Endothelial cell of umbilical vein (primary cell): ENCODE results near the gene DERL3. TPM values are rescaled to one million over a fixed set of nuclear protein-coding genes. Genes with fewer than 3 reads are reported as not detected.

Experiments used
- BruUV-seq: library from RNA; stranded (reverse); fragments of 400-500 nt; replicated peaks from 2 replicates; lab custom pipeline; 2021; lab: Mats Ljungman, UMichigan
- CTCF ChIA-PET: fragments of 300-600, 350-600 bp; sonication (Branson Sonifier 250); formaldehyde crosslinking; loops from one replicate; lab custom pipeline; 2021; ENCODE audit warnings: antibody characterized with exemption, inconsistent platforms; lab: Charles Lee
- POLR2A ChIA-PET: fragments of 300-600, 350-600 bp; sonication (Branson Sonifier 250); formaldehyde crosslinking; loops from one replicate; lab custom pipeline; 2021; ENCODE audit warnings: antibody characterized with exemption, inconsistent platforms; lab: Charles Lee
- DNase-seq: peaks from one replicate; pipeline ENCODE4 v3.0.0-alpha.2; 2011; ENCODE audit warnings: low read depth, low spot score
- FAIRE-seq: peaks from 2 replicates; lab custom pipeline; 2011; peaks lifted over from hg19 to GRCh38; lab: Jason Lieb, UNC
- H2AFZ ChIP-seq: 2 replicates; pipeline ENCODE4 v1.6.0; 2012; ENCODE audit warnings: low read depth, low read length, control low read depth, inconsistent platforms
- H3K27ac ChIP-seq: 2 replicates; pipeline ENCODE4 v1.5.1; 2011; ENCODE audit warnings: low read depth, mild to moderate bottlenecking, control low read depth, low read length, moderate library complexity; ENCODE audit not compliant: insufficient read depth
- H3K27me3 ChIP-seq, 2 experiments: 2 replicates each; pipeline versions ENCODE4 v1.6.0 to v1.6.1; 2011; ENCODE audit warnings: low read length in 2 of 2, mixed read lengths in 1 of 2; ENCODE audit not compliant: control insufficient read depth in 2 of 2, insufficient read depth in 2 of 2
- H3K36me3 ChIP-seq, 2 experiments: 2 replicates in 1 of 2; 3 replicates in 1 of 2; pipeline ENCODE4 v1.5.1; 2011; ENCODE audit warnings: low read length in 2 of 2, mild to moderate bottlenecking in 1 of 2, moderate library complexity in 1 of 2; ENCODE audit not compliant: control insufficient read depth in 2 of 2, insufficient read depth in 2 of 2; ENCODE audit errors: extremely low read depth in 1 of 2
- H3K4me1 ChIP-seq: 3 replicates; pipeline ENCODE4 v1.5.1; 2011; ENCODE audit warnings: mild to moderate bottlenecking, low read length; ENCODE audit not compliant: control insufficient read depth, insufficient read depth; ENCODE audit errors: extremely low read depth
- H3K4me2 ChIP-seq: 2 replicates; pipeline ENCODE4 v1.6.1; 2011; ENCODE audit warnings: low read length, control low read depth, mixed read lengths; ENCODE audit not compliant: insufficient read depth
- H3K4me3 ChIP-seq, 3 experiments: fragments of 200-600 bp in 1 of 3; sonication (generic), shearing (Covaris generic) in 1 of 3; replicated peaks in 1 of 3; 2 replicates each; pipeline ENCODE4 v1.5.1; 2011 to 2016; ENCODE audit warnings: control low read depth in 3 of 3, low read length in 3 of 3, mild to moderate bottlenecking in 2 of 3, inconsistent platforms in 1 of 3, low read depth in 1 of 3, moderate library complexity in 1 of 3; ENCODE audit not compliant: insufficient read depth in 1 of 3
- H3K79me2 ChIP-seq: 2 replicates; pipeline ENCODE4 v1.6.0; 2012; ENCODE audit warnings: low read length, inconsistent platforms; ENCODE audit not compliant: control insufficient read depth, insufficient read depth
- H3K9ac ChIP-seq: replicated peaks from 2 replicates; pipeline ENCODE3; 2011; ENCODE audit warnings: low read length, control low read depth; ENCODE audit not compliant: insufficient read depth; ENCODE audit errors: extremely low read depth
- H3K9me1 ChIP-seq: replicated peaks from 3 replicates; pipeline ENCODE4 v1.6.0; 2011; ENCODE audit warnings: mild to moderate bottlenecking, low read length; ENCODE audit not compliant: control insufficient read depth, insufficient read depth; ENCODE audit errors: extremely low read depth
- H3K9me3 ChIP-seq: replicated peaks from 2 replicates; pipeline ENCODE4 v1.5.1; 2012; ENCODE audit warnings: low read length, inconsistent platforms; ENCODE audit not compliant: control insufficient read depth, insufficient read depth
- H4K20me1 ChIP-seq: replicated peaks from 2 replicates; pipeline ENCODE3; 2011; ENCODE audit warnings: mild to moderate bottlenecking, low read length; ENCODE audit not compliant: control insufficient read depth, insufficient read depth; ENCODE audit errors: extremely low read depth
- EZH2 ChIP-seq: IDR thresholded peaks from 2 replicates; pipeline ENCODE4 v1.6.1; 2012; ENCODE audit warnings: borderline replicate concordance, low read depth, mild to moderate bottlenecking, moderate library complexity, low read length, inconsistent platforms; ENCODE audit not compliant: severe bottlenecking
- FOS ChIP-seq: IDR thresholded peaks from 2 replicates; pipeline ENCODE4 v1.6.1; 2011; ENCODE audit warnings: mild to moderate bottlenecking, low read length, moderate library complexity, borderline replicate concordance; ENCODE audit not compliant: insufficient read depth
- GATA2 ChIP-seq: IDR thresholded peaks from 2 replicates; pipeline ENCODE4 v1.7.0; 2011; ENCODE audit warnings: low read depth, mild to moderate bottlenecking, moderate library complexity, mixed read lengths, low read length; ENCODE audit not compliant: insufficient read length, insufficient read depth
- JUN ChIP-seq: IDR thresholded peaks from 2 replicates; pipeline ENCODE4 v1.6.1; 2011; ENCODE audit warnings: borderline replicate concordance, low read depth; ENCODE audit not compliant: insufficient read length, insufficient read depth
- MAX ChIP-seq: IDR thresholded peaks from 2 replicates; pipeline ENCODE4 v1.6.1; 2011; ENCODE audit not compliant: insufficient read depth, insufficient read length
- MYC ChIP-seq: IDR thresholded peaks from one replicate; pipeline ENCODE4 v1.6.1; 2011; ENCODE audit warnings: mild to moderate bottlenecking, low read depth, low read length
- POLR2A ChIP-seq: IDR thresholded peaks from 2 replicates; pipeline ENCODE4 v1.6.1; 2012; ENCODE audit warnings: low read depth, mild to moderate bottlenecking, control low read depth, low read length
- POLR2AphosphoS5 ChIP-seq: IDR thresholded peaks from 2 replicates; pipeline ENCODE4 v1.6.1; 2012; ENCODE audit warnings: low read depth, mild to moderate bottlenecking, control low read depth, low read length, moderate library complexity; ENCODE audit not compliant: insufficient read depth
- dilution Hi-C: fragments of 300-500 bp; cut with MboI; formaldehyde crosslinking; loops from one replicate; pipeline ENCODE4 v1.15.0; 2019; ENCODE audit warnings: low sequenced_read_pairs; ENCODE audit not compliant: extremely low pct_ligation_motif_present
- intact Hi-C: fragments of 100-400 bp; cut with micrococcal nuclease; formaldehyde crosslinking; loops from one replicate; pipeline ENCODE4 v1.10.0; 2022
- polyA plus RNA-seq, 4 experiments: library from polyadenylated mRNA; depleted of rRNA in 3 of 4; stranded (reverse) in 3 of 4; unstranded in 1 of 4; fragments of >200 nt; gene quantifications; 2 replicates each; pipeline versions ENCODE4 v1.2.1 to v1.2.3, GENCODE V29; 2011 to 2012; ENCODE audit warnings: missing spikeins in 1 of 4
- total RNA-seq: library from RNA; stranded (reverse); gene quantifications from 2 replicates; pipeline ENCODE4 v1.2.3, GENCODE V29; 2021
- TF ChIP-seq, protein P1 (sequence below), 2 donors: IDR thresholded peaks; 1 replicate in 1 of 2; 2 replicates in 1 of 2; pipeline ENCODE4 v1.5.1; 2011; ENCODE audit warnings: low read length in 2 of 2, mild to moderate bottlenecking in 2 of 2, moderate library complexity in 2 of 2, control low read depth in 1 of 2, inconsistent platforms in 1 of 2, low read depth in 1 of 2; ENCODE audit not compliant: insufficient read depth in 1 of 2; ENCODE audit errors: extremely low read depth in 1 of 2

DERL3 gene
- total and polyA plus RNA-seq, 2 donors (not counting 3 experiments of a cell fraction or from before 2014, with no cell fraction given) = 3.4 to 3.8 TPM

- Histone ChIP-seq H3K79me2 (no peaks in the 10 kb centered on the region), H3K4me3 (no peak overlapping the region), H3K9me3 (no peaks in the 10 kb centered on the region), H3K27ac (no peak overlapping the region), H4K20me1 (no peaks in the 10 kb centered on the region), H3K9ac (no peak overlapping the region), H3K9me1 (no peaks in the 10 kb centered on the region), H3K36me3 (peaks cover 12 to 28% of the 10 kb centered on the region in 2 experiments), H3K4me1 (no peaks in the 10 kb centered on the region), H2AFZ (no peak overlapping the region), H3K4me2 (no peak overlapping the region), H3K27me3 (no peaks in the 10 kb centered on the region)
- DNase-seq = no peak
- CTCF ChIA-PET = interaction anchor here (1.1 kb wide), 1 partner anchor 45 kb away, joined by 3 read pairs; no protein-coding TSS in a partner anchor
- dilution Hi-C loops (no loop called here), intact Hi-C loops (no loop called here)
- POLR2A ChIA-PET = no interaction called here
- TF ChIP-seq GATA2 (no peak), EZH2 (no peak), MYC (no peak), JUN (no peak), FOS (no peak), POLR2A (no peak), POLR2AphosphoS5 (no peak), MAX (no peak)
- TF ChIP-seq, protein P1, sequence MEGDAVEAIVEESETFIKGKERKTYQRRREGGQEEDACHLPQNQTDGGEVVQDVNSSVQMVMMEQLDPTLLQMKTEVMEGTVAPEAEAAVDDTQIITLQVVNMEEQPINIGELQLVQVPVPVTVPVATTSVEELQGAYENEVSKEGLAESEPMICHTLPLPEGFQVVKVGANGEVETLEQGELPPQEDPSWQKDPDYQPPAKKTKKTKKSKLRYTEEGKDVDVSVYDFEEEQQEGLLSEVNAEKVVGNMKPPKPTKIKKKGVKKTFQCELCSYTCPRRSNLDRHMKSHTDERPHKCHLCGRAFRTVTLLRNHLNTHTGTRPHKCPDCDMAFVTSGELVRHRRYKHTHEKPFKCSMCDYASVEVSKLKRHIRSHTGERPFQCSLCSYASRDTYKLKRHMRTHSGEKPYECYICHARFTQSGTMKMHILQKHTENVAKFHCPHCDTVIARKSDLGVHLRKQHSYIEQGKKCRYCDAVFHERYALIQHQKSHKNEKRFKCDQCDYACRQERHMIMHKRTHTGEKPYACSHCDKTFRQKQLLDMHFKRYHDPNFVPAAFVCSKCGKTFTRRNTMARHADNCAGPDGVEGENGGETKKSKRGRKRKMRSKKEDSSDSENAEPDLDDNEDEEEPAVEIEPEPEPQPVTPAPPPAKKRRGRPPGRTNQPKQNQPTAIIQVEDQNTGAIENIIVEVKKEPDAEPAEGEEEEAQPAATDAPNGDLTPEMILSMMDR (IDR thresholded peaks at IDR 0.05; ENCODE audit: extremely low read depth in 1 of 2, insufficient read depth in 1 of 2, low read depth in 1 of 2, low read length in 2 of 2) = no peak
- no peak for FAIRE-seq
- no TSS peak for BruUV-seq
Observed at GRCh38 chr22:23806837-23807236, 32.0 kb downstream of the DERL3 start.
